HepG2 (cell line): ENCODE results near the gene LRRC19. TPM values are rescaled to one million over a fixed set of nuclear protein-coding genes. Genes with fewer than 3 reads are reported as not detected.

Source experiments
- CAMTA2 ChIP-seq: sonication (generic); formaldehyde crosslinking; IDR thresholded peaks from 2 replicates; pipeline ENCODE4 v1.4.0; 2020; ENCODE audit warnings: mild to moderate bottlenecking, missing genetic modification reagents, borderline replicate concordance
- EP300 ChIP-seq, 3 experiments: sonication (generic) in 1 of 3; formaldehyde crosslinking in 1 of 3; IDR thresholded peaks; 2 replicates each; pipeline versions ENCODE4 v1.5.1 to v1.6.1; 2011 to 2020; ENCODE audit warnings: low read depth in 2 of 3, low read length in 2 of 3, borderline replicate concordance in 1 of 3, improper control_type of control experiment in 1 of 3, mild to moderate bottlenecking in 1 of 3, missing genetic modification reagents in 1 of 3, moderate library complexity in 1 of 3
- HIVEP1 ChIP-seq: sonication (generic); formaldehyde crosslinking; IDR thresholded peaks from 2 replicates; pipeline ENCODE4 v1.4.0; 2020; ENCODE audit warnings: mild to moderate bottlenecking, missing genetic modification reagents
- HMGA1 ChIP-seq: sonication (generic); formaldehyde crosslinking; conservative IDR thresholded peaks from 2 replicates; pipeline ENCODE4 v1.4.0; 2020; ENCODE audit warnings: missing genetic modification reagents
- HMGXB4 ChIP-seq, 2 experiments: sonication (generic) in 1 of 2; formaldehyde crosslinking in 1 of 2; IDR thresholded peaks; 2 replicates each; pipeline versions ENCODE4 v1.4.0 to v1.6.1; 2018 to 2020; ENCODE audit warnings: missing genetic modification reagents in 2 of 2, borderline replicate concordance in 1 of 2, low read depth in 1 of 2, mild to moderate bottlenecking in 1 of 2, missing biosample characterization in 1 of 2
- MAF1 ChIP-seq: sonication (generic); formaldehyde crosslinking; IDR thresholded peaks from 2 replicates; pipeline ENCODE4 v1.5.0; 2020; ENCODE audit warnings: missing genetic modification reagents, borderline replicate concordance
- POGK ChIP-seq: sonication (generic); formaldehyde crosslinking; conservative IDR thresholded peaks from 2 replicates; pipeline ENCODE4 v1.8.0; 2022; ENCODE audit warnings: mild to moderate bottlenecking, moderate library complexity, missing genetic modification reagents
- RBM22 ChIP-seq: fragments of 200-400 bp; formaldehyde crosslinking; optimal IDR thresholded peaks from 2 replicates; pipeline ENCODE3; 2017; ENCODE audit warnings: mild to moderate bottlenecking, low read length, moderate library complexity
- TEAD3 ChIP-seq: optimal IDR thresholded peaks from 2 replicates; pipeline ENCODE3; 2016; ENCODE audit warnings: borderline replicate concordance
- TOPORS ChIP-seq: sonication (generic); formaldehyde crosslinking; IDR thresholded peaks from 2 replicates; pipeline ENCODE4 v1.8.0; 2023; ENCODE audit warnings: mild to moderate bottlenecking, missing genetic modification reagents
- ZNF225 ChIP-seq: sonication (generic); formaldehyde crosslinking; IDR thresholded peaks from 2 replicates; pipeline ENCODE4 v1.4.0; 2020; ENCODE audit warnings: mild to moderate bottlenecking, missing genetic modification reagents
- ZNF317 ChIP-seq: sonication (generic); formaldehyde crosslinking; IDR thresholded peaks from 2 replicates; pipeline ENCODE4 v1.5.0; 2020; ENCODE audit warnings: mild to moderate bottlenecking, missing genetic modification reagents
- ZNF512B ChIP-seq: sonication (generic); formaldehyde crosslinking; IDR thresholded peaks from 2 replicates; pipeline ENCODE4 v1.5.1; 2020; ENCODE audit warnings: missing genetic modification reagents, mild to moderate bottlenecking, borderline replicate concordance
- ZNF639 ChIP-seq: conservative IDR thresholded peaks from 2 replicates; pipeline ENCODE4 v1.6.1; 2018; ENCODE audit warnings: missing genetic modification reagents
- ZNF850 ChIP-seq: sonication (generic); formaldehyde crosslinking; conservative IDR thresholded peaks from 2 replicates; pipeline ENCODE4 v1.9.0; 2021; ENCODE audit warnings: mild to moderate bottlenecking, missing genetic modification reagents
- ZXDC ChIP-seq: sonication (generic); formaldehyde crosslinking; IDR thresholded peaks from 2 replicates; pipeline ENCODE4 v1.5.0; 2020; ENCODE audit warnings: mild to moderate bottlenecking, missing genetic modification reagents
- polyA plus RNA-seq, 8 experiments: library from polyadenylated mRNA; depleted of rRNA in 3 of 8; stranded (reverse) in 7 of 8; unstranded in 1 of 8; fragments of >200 nt; fragmentation: Illumina TruSeq in 4 of 8; extraction: Trizol in 4 of 8; gene quantifications; 2 replicates each; pipeline versions ENCODE4 v1.2.1 to v1.2.3, GENCODE V29; 2011 to 2016; ENCODE audit warnings: low read depth in 4 of 8, missing spikeins in 1 of 8, mixed read lengths in 1 of 8; ENCODE audit not compliant: insufficient read depth in 1 of 8
- total RNA-seq, 5 experiments: library from RNA; depleted of rRNA; stranded (reverse); fragments of >200 nt; fragmentation: Illumina TruSeq; extraction: Trizol; gene quantifications; 2 replicates each; pipeline ENCODE4 v1.2.3, GENCODE V29; 2016; ENCODE audit warnings: low read depth in 1 of 5

The LRRC19 gene
- total and polyA plus RNA-seq, 2 of the 13 experiments (the other 11 are each of a cell fraction or from before 2014, with no cell fraction given): not detected

- no peak for TF ChIP-seq HIVEP1
- TF ChIP-seq MAF1 (CRISPR knock-in tag): no peak
- no peak for TF ChIP-seq ZNF850 (CRISPR knock-in tag)
- TF ChIP-seq HMGXB4 (CRISPR knock-in tag; IDR thresholded peaks at IDR 0.05; ENCODE audit: borderline replicate concordance in 1 of 2, low read depth in 1 of 2): peak; percentile 45 to 80; a peak in 2 of 4 replicates
- TF ChIP-seq ZNF639 (CRISPR knock-in tag): no peak
- TF ChIP-seq CAMTA2 (CRISPR knock-in tag): no peak
- no peak for TF ChIP-seq ZNF317 (CRISPR knock-in tag)
- no peak for TF ChIP-seq ZXDC
- TF ChIP-seq EP300 (IDR thresholded peaks at IDR 0.05; ENCODE audit: low read depth in 2 of 2, low read length in 2 of 2): no peak
- no peak for TF ChIP-seq EP300 (CRISPR knock-in tag; IDR thresholded peaks at IDR 0.05; ENCODE audit: borderline replicate concordance)
- TF ChIP-seq POGK (CRISPR knock-in tag): no peak
- no peak for TF ChIP-seq HMGA1
- no peak for TF ChIP-seq ZNF225 (CRISPR knock-in tag)
- no peak for TF ChIP-seq RBM22
- peak; percentile 6 for TF ChIP-seq TEAD3 (CRISPR knock-in tag)
- TF ChIP-seq TOPORS (CRISPR knock-in tag): no peak
- no peak for TF ChIP-seq ZNF512B
These were observed 49.3 kb downstream of the LRRC19 start, which contains the start of gene IFT74 (continued) for GRCh38 chr9:26955921-26956859.
